ENCODE measurements around the gene ADCY5. TPM values are rescaled to one million over a fixed set of nuclear protein-coding genes. Genes with fewer than 3 reads are reported as not detected.

The ADCY5 gene
- total RNA-seq, 1 donor = under 0.01 TPM

- TF ChIP-seq CTCF (IDR thresholded peaks at IDR 0.05; ENCODE audit: insufficient read depth, low read length) = no peak
- DNase-seq (ENCODE audit: low read depth) = no peak
- no peak overlapping the region for H3K4me3 ChIP-seq (ENCODE audit: low read depth, low read length)
Measured at GRCh38 chr3:123300056-123300455, 148.8 kb downstream of the ADCY5 start.

GRCh38 chr3:123299581-123299980, 149.3 kb downstream of the ADCY5 start:
- H3K4me3 ChIP-seq (ENCODE audit: low read depth, low read length) = no peak overlapping the region
- no peak for TF ChIP-seq CTCF (IDR thresholded peaks at IDR 0.05; ENCODE audit: insufficient read depth, low read length)
- DNase-seq (ENCODE audit: low read depth) = no peak

- TF ChIP-seq CTCF (IDR thresholded peaks at IDR 0.05; ENCODE audit: insufficient read depth, low read length) = no peak
- no peak overlapping the region for H3K4me3 ChIP-seq (ENCODE audit: low read depth, low read length)
- peak; percentile 16 for DNase-seq (ENCODE audit: low read depth)
Measured at GRCh38 chr3:123298903-123299302, 150.0 kb downstream of the ADCY5 start.

- DNase-seq (ENCODE audit: low read depth) = no peak
- H3K4me3 ChIP-seq (ENCODE audit: low read depth, low read length) = no peak overlapping the region
- TF ChIP-seq CTCF (IDR thresholded peaks at IDR 0.05; ENCODE audit: insufficient read depth, low read length) = no peak
Measured at GRCh38 chr3:123297627-123297899, 151.3 kb downstream of the ADCY5 start.

GRCh38 chr3:123296836-123297626, 151.9 kb downstream of the ADCY5 start:
- H3K4me3 ChIP-seq (ENCODE audit: low read depth, low read length) = no peak overlapping the region
- DNase-seq (ENCODE audit: low read depth) = no peak
- TF ChIP-seq CTCF (IDR thresholded peaks at IDR 0.05; ENCODE audit: insufficient read depth, low read length) = no peak

- DNase-seq (ENCODE audit: low read depth) = no peak
- no peak overlapping the region for H3K4me3 ChIP-seq (ENCODE audit: low read depth, low read length)
- TF ChIP-seq CTCF (IDR thresholded peaks at IDR 0.05; ENCODE audit: insufficient read depth, low read length) = no peak
Measured at GRCh38 chr3:123296261-123296660, 152.6 kb downstream of the ADCY5 start.

GRCh38 chr3:123295901-123296250, 153.0 kb downstream of the ADCY5 start:
- TF ChIP-seq CTCF (IDR thresholded peaks at IDR 0.05; ENCODE audit: insufficient read depth, low read length) = no peak
- no peak overlapping the region for H3K4me3 ChIP-seq (ENCODE audit: low read depth, low read length)
- no peak for DNase-seq (ENCODE audit: low read depth)

Measured in fibroblast of the aortic adventitia (primary cell).